HepG2 (cell line): ENCODE data around the gene FLAD1. TPM values are rescaled to one million over a fixed set of nuclear protein-coding genes. Genes with fewer than 3 reads are reported as not detected.
A peak's percentile ranks its signal among the peaks of the same experiment; 100 is the strongest.

ENCODE experiments used
- ARID2 ChIP-seq: sonication (generic); formaldehyde crosslinking; IDR thresholded peaks from 2 replicates; pipeline ENCODE4 v1.8.1; 2022; ENCODE audit warnings: mild to moderate bottlenecking, missing genetic modification reagents, borderline replicate concordance
- DNMT1 ChIP-seq: sonication (generic); formaldehyde crosslinking; IDR thresholded peaks from 2 replicates; pipeline ENCODE4 v1.5.1; 2020; ENCODE audit warnings: mild to moderate bottlenecking, missing genetic modification reagents
- EED ChIP-seq: sonication (generic); formaldehyde crosslinking; IDR thresholded peaks from 2 replicates; pipeline ENCODE4 v1.5.0; 2020; ENCODE audit warnings: mild to moderate bottlenecking, missing genetic modification reagents
- FOXA3 ChIP-seq: IDR thresholded peaks from 2 replicates; pipeline ENCODE4 v1.6.1; 2016; ENCODE audit warnings: missing genetic modification reagents, missing compliant biosample characterization
- KDM2A ChIP-seq: sonication (generic); formaldehyde crosslinking; IDR thresholded peaks from 2 replicates; pipeline ENCODE4 v1.4.0; 2020; ENCODE audit warnings: low read depth, missing genetic modification reagents, borderline replicate concordance
- MTA3 ChIP-seq: sonication (generic); formaldehyde crosslinking; IDR thresholded peaks from 2 replicates; pipeline ENCODE4 v1.4.0; 2020; ENCODE audit warnings: missing genetic modification reagents
- PATZ1 ChIP-seq: sonication (generic); formaldehyde crosslinking; IDR thresholded peaks from 2 replicates; pipeline ENCODE4 v1.4.0; 2020; ENCODE audit warnings: missing genetic modification reagents
- PLSCR1 ChIP-seq: sonication (generic); formaldehyde crosslinking; IDR thresholded peaks from 2 replicates; pipeline ENCODE4 v1.5.0; 2020; ENCODE audit warnings: missing genetic modification reagents, mild to moderate bottlenecking, borderline replicate concordance
- SAP130 ChIP-seq: IDR thresholded peaks from 2 replicates; pipeline ENCODE4 v1.6.1; 2016; ENCODE audit warnings: low read depth
- SMAD1 ChIP-seq: sonication (generic); formaldehyde crosslinking; IDR thresholded peaks from 2 replicates; pipeline ENCODE4 v1.4.0; 2020; ENCODE audit warnings: missing genetic modification reagents, low read depth, mild to moderate bottlenecking, borderline replicate concordance
- SMARCE1 ChIP-seq: fragments of 450-650 bp; IDR thresholded peaks from 2 replicates; pipeline ENCODE4 v1.6.1; 2017; ENCODE audit warnings: borderline replicate concordance
- TGIF2 ChIP-seq: IDR thresholded peaks from 2 replicates; pipeline ENCODE4 v1.6.1; 2016; ENCODE audit warnings: control low read depth, missing compliant biosample characterization
- THYN1 ChIP-seq: sonication (generic); formaldehyde crosslinking; IDR thresholded peaks from 2 replicates; pipeline ENCODE4 v1.8.1; 2023; ENCODE audit warnings: low read depth, mild to moderate bottlenecking, moderate library complexity, missing genetic modification reagents, borderline replicate concordance
- TRIM24 ChIP-seq: sonication (generic); formaldehyde crosslinking; IDR thresholded peaks from 2 replicates; pipeline ENCODE4 v1.8.0; 2022; ENCODE audit warnings: mild to moderate bottlenecking, missing genetic modification reagents
- XRCC5 ChIP-seq: fragments of 200-400 bp; formaldehyde crosslinking; optimal IDR thresholded peaks from 2 replicates; pipeline ENCODE3; 2017; ENCODE audit warnings: mild to moderate bottlenecking, low read length
- ZBTB3 ChIP-seq: sonication (generic); formaldehyde crosslinking; IDR thresholded peaks from 2 replicates; pipeline ENCODE4 v1.4.0; 2020; ENCODE audit warnings: low read depth, mild to moderate bottlenecking, moderate library complexity, missing genetic modification reagents, borderline replicate concordance
- ZIK1 ChIP-seq: sonication (generic); formaldehyde crosslinking; IDR thresholded peaks from 2 replicates; pipeline ENCODE4 v1.5.0; 2020; ENCODE audit warnings: mild to moderate bottlenecking, low read depth, missing genetic modification reagents, borderline replicate concordance
- ZKSCAN8 ChIP-seq: IDR thresholded peaks from 2 replicates; pipeline ENCODE4 v1.6.1; 2016; ENCODE audit warnings: borderline replicate concordance, missing genetic modification reagents, missing compliant biosample characterization
- ZNF17 ChIP-seq: sonication (generic); formaldehyde crosslinking; IDR thresholded peaks from 2 replicates; pipeline ENCODE4 v1.5.0; 2020; ENCODE audit warnings: mild to moderate bottlenecking, missing genetic modification reagents
- ZNF276 ChIP-seq: sonication (generic); formaldehyde crosslinking; IDR thresholded peaks from 2 replicates; pipeline ENCODE4 v1.4.0; 2020; ENCODE audit warnings: mild to moderate bottlenecking, low read depth, missing genetic modification reagents
- ZNF512B ChIP-seq: sonication (generic); formaldehyde crosslinking; IDR thresholded peaks from 2 replicates; pipeline ENCODE4 v1.5.1; 2020; ENCODE audit warnings: missing genetic modification reagents, mild to moderate bottlenecking, borderline replicate concordance
- ZNF567 ChIP-seq: sonication (generic); formaldehyde crosslinking; IDR thresholded peaks from 2 replicates; pipeline ENCODE4 v1.8.1; 2023; ENCODE audit warnings: mild to moderate bottlenecking, missing genetic modification reagents, borderline replicate concordance
- ZNF605 ChIP-seq: sonication (generic); formaldehyde crosslinking; IDR thresholded peaks from 2 replicates; pipeline ENCODE4 v1.8.0; 2022; ENCODE audit warnings: mild to moderate bottlenecking, missing genetic modification reagents
- polyA plus RNA-seq, 8 experiments: library from polyadenylated mRNA; depleted of rRNA in 3 of 8; stranded (reverse) in 7 of 8; unstranded in 1 of 8; fragments of >200 nt; fragmentation: Illumina TruSeq in 4 of 8; extraction: Trizol in 4 of 8; gene quantifications; 2 replicates each; pipeline versions ENCODE4 v1.2.1 to v1.2.3, GENCODE V29; 2011 to 2016; ENCODE audit warnings: low read depth in 4 of 8, missing spikeins in 1 of 8, mixed read lengths in 1 of 8; ENCODE audit not compliant: insufficient read depth in 1 of 8
- total RNA-seq, 5 experiments: library from RNA; depleted of rRNA; stranded (reverse); fragments of >200 nt; fragmentation: Illumina TruSeq; extraction: Trizol; gene quantifications; 2 replicates each; pipeline ENCODE4 v1.2.3, GENCODE V29; 2016; ENCODE audit warnings: low read depth in 1 of 5

Gene FLAD1
- total and polyA plus RNA-seq, 2 of the 13 experiments (the other 11 are each of a cell fraction or from before 2014, with no cell fraction given) = 25.9 to 32.8 TPM

- no peak for TF ChIP-seq TRIM24 (CRISPR knock-in tag)
- no peak; the same call in 1 of the 2 replicates for TF ChIP-seq ARID2 (CRISPR knock-in tag)
- no peak; the same call in 1 of the 2 replicates for TF ChIP-seq ZIK1 (CRISPR knock-in tag)
- no peak for TF ChIP-seq THYN1
- TF ChIP-seq EED (CRISPR knock-in tag) = no peak
- 0 out of 2 replicates have a peak, but pooled peaks have one; percentile 13 for TF ChIP-seq ZNF605
- no peak for TF ChIP-seq SMAD1 (CRISPR knock-in tag)
- TF ChIP-seq ZNF567 = no peak
- TF ChIP-seq TGIF2 (CRISPR knock-in tag) = 0 out of 2 replicates have a peak, but pooled peaks have one; percentile 18
- TF ChIP-seq PATZ1 (CRISPR knock-in tag) = peak; percentile 99
- no peak for TF ChIP-seq ZBTB3 (CRISPR knock-in tag)
- TF ChIP-seq ZNF512B = no peak
- peak; percentile 51; the same call in 1 of the 2 replicates for TF ChIP-seq SAP130
- no peak for TF ChIP-seq DNMT1 (CRISPR knock-in tag)
- no peak for TF ChIP-seq SMARCE1
- TF ChIP-seq MTA3 (CRISPR knock-in tag) = no peak
- TF ChIP-seq XRCC5 = no peak
- no peak for TF ChIP-seq PLSCR1
- TF ChIP-seq ZNF17 = no peak
- TF ChIP-seq KDM2A (CRISPR knock-in tag) = no peak; the same call in 1 of the 2 replicates
- peak; percentile 96 for TF ChIP-seq ZNF276 (CRISPR knock-in tag)
- no peak for TF ChIP-seq ZKSCAN8
- TF ChIP-seq FOXA3 (CRISPR knock-in tag) = 0 out of 2 replicates have a peak, but pooled peaks have one; percentile 34
Measured at GRCh38 chr1:155003766-155004351, 20.7 kb downstream of the FLAD1 start (continued).
